Measurements from ENCODE around the gene NR3C1.

Gene NR3C1

DNA sequence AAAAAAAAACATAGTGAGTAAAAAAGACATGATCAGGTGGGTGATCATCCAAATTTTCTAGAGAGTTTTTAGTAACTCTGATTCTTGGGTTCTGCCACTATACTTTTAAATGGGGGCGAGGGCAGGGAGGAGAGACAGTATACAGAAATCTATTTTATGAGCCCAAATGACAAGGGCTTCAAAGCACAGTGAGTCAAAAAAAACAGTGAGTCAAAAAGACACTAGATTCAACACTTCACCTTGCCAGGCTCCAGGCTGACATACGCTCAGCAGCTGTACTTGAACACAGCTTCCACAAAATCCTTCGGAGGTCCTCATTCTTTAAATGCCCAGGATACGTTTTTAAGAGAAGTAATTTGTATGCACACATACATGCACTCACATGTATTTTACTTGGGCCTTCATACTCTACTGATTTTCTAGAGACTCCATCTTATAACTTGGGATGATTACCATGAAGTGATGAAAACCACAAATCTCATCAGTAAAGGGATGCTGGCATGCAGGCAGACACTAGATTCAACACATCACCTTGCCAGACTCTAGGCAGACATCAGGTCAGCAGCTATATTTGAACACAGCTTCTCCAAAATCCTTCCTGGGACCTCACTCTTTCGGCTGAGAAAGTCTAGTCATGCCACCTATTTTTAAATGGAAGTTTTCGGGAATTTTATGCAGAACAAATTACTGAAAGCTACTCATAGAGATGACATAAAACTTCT, 28.8 kb downstream of the NR3C1 start:
- TF ChIP-seq, protein P1, sequence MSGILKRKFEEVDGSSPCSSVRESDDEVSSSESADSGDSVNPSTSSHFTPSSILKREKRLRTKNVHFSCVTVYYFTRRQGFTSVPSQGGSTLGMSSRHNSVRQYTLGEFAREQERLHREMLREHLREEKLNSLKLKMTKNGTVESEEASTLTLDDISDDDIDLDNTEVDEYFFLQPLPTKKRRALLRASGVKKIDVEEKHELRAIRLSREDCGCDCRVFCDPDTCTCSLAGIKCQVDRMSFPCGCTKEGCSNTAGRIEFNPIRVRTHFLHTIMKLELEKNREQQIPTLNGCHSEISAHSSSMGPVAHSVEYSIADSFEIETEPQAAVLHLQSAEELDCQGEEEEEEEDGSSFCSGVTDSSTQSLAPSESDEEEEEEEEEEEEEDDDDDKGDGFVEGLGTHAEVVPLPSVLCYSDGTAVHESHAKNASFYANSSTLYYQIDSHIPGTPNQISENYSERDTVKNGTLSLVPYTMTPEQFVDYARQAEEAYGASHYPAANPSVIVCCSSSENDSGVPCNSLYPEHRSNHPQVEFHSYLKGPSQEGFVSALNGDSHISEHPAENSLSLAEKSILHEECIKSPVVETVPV (CRISPR knock-in tag; IDR thresholded peaks at IDR 0.05): no peak
- no peak for TF ChIP-seq ARNTL (CRISPR knock-in tag; IDR thresholded peaks at IDR 0.05; ENCODE audit: borderline replicate concordance, low read depth)
- no peak for TF ChIP-seq ESRRG (CRISPR knock-in tag; IDR thresholded peaks at IDR 0.05)
- TF ChIP-seq ISL1 (CRISPR knock-in tag; IDR thresholded peaks at IDR 0.05): no peak
- no peak for TF ChIP-seq TCF4 (CRISPR knock-in tag; IDR thresholded peaks at IDR 0.05; ENCODE audit: borderline replicate concordance)
- TF ChIP-seq ZNF70 (CRISPR knock-in tag; IDR thresholded peaks at IDR 0.05): no peak
- no peak for TF ChIP-seq SNAI2 (CRISPR knock-in tag; IDR thresholded peaks at IDR 0.05)
- TF ChIP-seq PPARA (CRISPR knock-in tag; IDR thresholded peaks at IDR 0.05; ENCODE audit: borderline replicate concordance): no peak
- TF ChIP-seq ZFP3 (CRISPR knock-in tag; IDR thresholded peaks at IDR 0.05): no peak
- TF ChIP-seq RARB (CRISPR knock-in tag; IDR thresholded peaks at IDR 0.05): no peak
- no peak for ATAC-seq

DNA sequence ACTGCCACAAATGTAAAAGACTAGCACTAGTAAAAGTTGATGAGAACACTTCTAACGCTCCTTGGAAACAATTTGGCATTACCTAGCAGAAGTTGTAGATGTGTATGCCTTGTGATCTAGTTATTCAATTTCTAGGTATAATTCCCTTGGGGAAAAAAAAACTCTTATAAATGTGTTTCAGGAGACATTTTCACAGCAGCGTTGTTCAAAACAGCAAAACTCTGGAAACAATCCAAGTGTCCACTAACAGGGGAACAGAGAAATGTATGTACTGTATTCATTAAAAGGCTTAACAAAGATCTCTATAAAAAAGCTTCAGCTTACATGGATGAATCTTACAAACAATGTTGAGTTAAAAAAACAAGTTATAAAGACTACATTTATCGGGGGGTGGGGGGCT, 30.4 kb downstream of the NR3C1 start:
- no peak for ATAC-seq

DNA sequence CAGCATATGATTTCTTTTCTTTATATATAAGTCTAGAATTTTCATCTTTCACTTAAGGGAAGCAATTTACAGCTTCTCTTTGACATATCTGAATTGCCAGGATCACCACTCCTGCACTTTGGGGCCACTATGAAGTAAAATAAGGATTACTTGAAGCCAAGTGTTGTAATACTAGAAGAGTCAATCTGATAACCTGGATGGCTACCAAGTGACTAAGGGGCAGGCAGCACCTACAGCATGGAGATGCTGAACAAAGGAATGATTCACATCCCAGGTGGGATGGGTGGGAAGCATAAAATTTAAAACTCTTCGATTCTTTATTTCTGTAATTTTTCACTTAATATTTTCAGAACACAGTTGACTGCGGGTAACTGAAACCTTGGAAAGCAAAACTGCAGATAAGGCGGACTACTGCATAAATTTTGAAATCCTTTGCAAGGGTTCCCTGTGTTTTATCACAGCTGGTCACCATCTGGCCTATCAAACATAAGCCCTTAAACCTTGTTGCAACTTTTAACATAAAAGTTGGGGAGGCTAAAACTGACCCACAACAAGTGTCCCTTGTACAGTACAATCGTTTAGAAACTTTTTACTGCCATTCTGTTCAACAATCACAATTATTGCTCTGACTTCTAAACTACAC, 31.2 kb downstream of the NR3C1 start:
- no peak for ATAC-seq
- TF ChIP-seq ZC3H10 (CRISPR knock-in tag; IDR thresholded peaks at IDR 0.05) (no peak), ZNF565 (CRISPR knock-in tag; conservative IDR thresholded peaks at IDR 0.05; ENCODE audit: low read depth) (no peak), PPARA (CRISPR knock-in tag; IDR thresholded peaks at IDR 0.05; ENCODE audit: borderline replicate concordance) (no peak), SNAI2 (CRISPR knock-in tag; IDR thresholded peaks at IDR 0.05) (no peak), RARB (CRISPR knock-in tag; IDR thresholded peaks at IDR 0.05) (no peak), OSR1 (CRISPR knock-in tag; IDR thresholded peaks at IDR 0.05) (no peak), BACH2 (CRISPR knock-in tag; IDR thresholded peaks at IDR 0.05; ENCODE audit: borderline replicate concordance) (no peak), TCF4 (CRISPR knock-in tag; IDR thresholded peaks at IDR 0.05; ENCODE audit: borderline replicate concordance) (no peak), ZFP30 (CRISPR knock-in tag; IDR thresholded peaks at IDR 0.05) (no peak), CSDC2 (CRISPR knock-in tag; IDR thresholded peaks at IDR 0.05) (no peak), GLIS3 (CRISPR knock-in tag; IDR thresholded peaks at IDR 0.05) (no peak), ARNTL (CRISPR knock-in tag; IDR thresholded peaks at IDR 0.05; ENCODE audit: borderline replicate concordance, low read depth) (no peak), ESRRG (CRISPR knock-in tag; IDR thresholded peaks at IDR 0.05) (no peak), ISL1 (CRISPR knock-in tag; IDR thresholded peaks at IDR 0.05) (no peak), TOX (CRISPR knock-in tag; IDR thresholded peaks at IDR 0.05; ENCODE audit: borderline replicate concordance) (no peak), ZNF8 (CRISPR knock-in tag; IDR thresholded peaks at IDR 0.05) (no peak)
- TF ChIP-seq, protein P2, sequence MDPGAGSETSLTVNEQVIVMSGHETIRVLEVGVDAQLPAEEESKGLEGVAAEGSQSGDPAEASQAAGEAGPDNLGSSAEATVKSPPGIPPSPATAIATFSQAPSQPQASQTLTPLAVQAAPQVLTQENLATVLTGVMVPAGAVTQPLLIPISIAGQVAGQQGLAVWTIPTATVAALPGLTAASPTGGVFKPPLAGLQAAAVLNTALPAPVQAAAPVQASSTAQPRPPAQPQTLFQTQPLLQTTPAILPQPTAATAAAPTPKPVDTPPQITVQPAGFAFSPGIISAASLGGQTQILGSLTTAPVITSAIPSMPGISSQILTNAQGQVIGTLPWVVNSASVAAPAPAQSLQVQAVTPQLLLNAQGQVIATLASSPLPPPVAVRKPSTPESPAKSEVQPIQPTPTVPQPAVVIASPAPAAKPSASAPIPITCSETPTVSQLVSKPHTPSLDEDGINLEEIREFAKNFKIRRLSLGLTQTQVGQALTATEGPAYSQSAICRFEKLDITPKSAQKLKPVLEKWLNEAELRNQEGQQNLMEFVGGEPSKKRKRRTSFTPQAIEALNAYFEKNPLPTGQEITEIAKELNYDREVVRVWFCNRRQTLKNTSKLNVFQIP (CRISPR knock-in tag; IDR thresholded peaks at IDR 0.05; ENCODE audit: borderline replicate concordance, low read depth): no peak
- TF ChIP-seq, protein P3, sequence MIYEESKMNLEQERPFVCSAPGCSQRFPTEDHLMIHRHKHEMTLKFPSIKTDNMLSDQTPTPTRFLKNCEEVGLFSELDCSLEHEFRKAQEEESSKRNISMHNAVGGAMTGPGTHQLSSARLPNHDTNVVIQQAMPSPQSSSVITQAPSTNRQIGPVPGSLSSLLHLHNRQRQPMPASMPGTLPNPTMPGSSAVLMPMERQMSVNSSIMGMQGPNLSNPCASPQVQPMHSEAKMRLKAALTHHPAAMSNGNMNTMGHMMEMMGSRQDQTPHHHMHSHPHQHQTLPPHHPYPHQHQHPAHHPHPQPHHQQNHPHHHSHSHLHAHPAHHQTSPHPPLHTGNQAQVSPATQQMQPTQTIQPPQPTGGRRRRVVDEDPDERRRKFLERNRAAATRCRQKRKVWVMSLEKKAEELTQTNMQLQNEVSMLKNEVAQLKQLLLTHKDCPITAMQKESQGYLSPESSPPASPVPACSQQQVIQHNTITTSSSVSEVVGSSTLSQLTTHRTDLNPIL (CRISPR knock-in tag; IDR thresholded peaks at IDR 0.05; ENCODE audit: low read depth): no peak
- TF ChIP-seq, protein P1 (CRISPR knock-in tag; IDR thresholded peaks at IDR 0.05): no peak
- TF ChIP-seq, protein P4, sequence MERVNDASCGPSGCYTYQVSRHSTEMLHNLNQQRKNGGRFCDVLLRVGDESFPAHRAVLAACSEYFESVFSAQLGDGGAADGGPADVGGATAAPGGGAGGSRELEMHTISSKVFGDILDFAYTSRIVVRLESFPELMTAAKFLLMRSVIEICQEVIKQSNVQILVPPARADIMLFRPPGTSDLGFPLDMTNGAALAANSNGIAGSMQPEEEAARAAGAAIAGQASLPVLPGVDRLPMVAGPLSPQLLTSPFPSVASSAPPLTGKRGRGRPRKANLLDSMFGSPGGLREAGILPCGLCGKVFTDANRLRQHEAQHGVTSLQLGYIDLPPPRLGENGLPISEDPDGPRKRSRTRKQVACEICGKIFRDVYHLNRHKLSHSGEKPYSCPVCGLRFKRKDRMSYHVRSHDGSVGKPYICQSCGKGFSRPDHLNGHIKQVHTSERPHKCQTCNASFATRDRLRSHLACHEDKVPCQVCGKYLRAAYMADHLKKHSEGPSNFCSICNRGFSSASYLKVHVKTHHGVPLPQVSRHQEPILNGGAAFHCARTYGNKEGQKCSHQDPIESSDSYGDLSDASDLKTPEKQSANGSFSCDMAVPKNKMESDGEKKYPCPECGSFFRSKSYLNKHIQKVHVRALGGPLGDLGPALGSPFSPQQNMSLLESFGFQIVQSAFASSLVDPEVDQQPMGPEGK (CRISPR knock-in tag; IDR thresholded peaks at IDR 0.05; ENCODE audit: borderline replicate concordance): no peak

More for the DNA sequence above, 30.4 kb downstream of the NR3C1 start:
- TF ChIP-seq, protein P1 (CRISPR knock-in tag; IDR thresholded peaks at IDR 0.05): no peak
- no peak for TF ChIP-seq ZNF8 (CRISPR knock-in tag; IDR thresholded peaks at IDR 0.05)
- TF ChIP-seq PPARA (CRISPR knock-in tag; IDR thresholded peaks at IDR 0.05; ENCODE audit: borderline replicate concordance): no peak
- TF ChIP-seq ZFP30 (CRISPR knock-in tag; IDR thresholded peaks at IDR 0.05): no peak

Data from SK-N-SH treated with all-trans-retinoic acid at 6 μM for 48 hours (cell line).